AG09309 (cell line): ENCODE results near the gene CHCT1.

Experiments
- DNase-seq: peaks from one replicate; pipeline ENCODE4 v3.0.0-alpha.2; 2010; ENCODE audit warnings: low read depth
- H3K4me3 ChIP-seq: 2 replicates; pipeline ENCODE4 v1.5.1; 2011; ENCODE audit warnings: mild to moderate bottlenecking, low read depth, low read length, moderate library complexity; ENCODE audit not compliant: control insufficient read depth
- CTCF ChIP-seq: IDR thresholded peaks from 2 replicates; pipeline ENCODE4 v1.5.1; 2011; ENCODE audit warnings: mild to moderate bottlenecking, low read depth, low read length, inconsistent platforms; ENCODE audit not compliant: insufficient read depth, control insufficient read depth; ENCODE audit errors: missing control alignments

The CHCT1 gene

DNA sequence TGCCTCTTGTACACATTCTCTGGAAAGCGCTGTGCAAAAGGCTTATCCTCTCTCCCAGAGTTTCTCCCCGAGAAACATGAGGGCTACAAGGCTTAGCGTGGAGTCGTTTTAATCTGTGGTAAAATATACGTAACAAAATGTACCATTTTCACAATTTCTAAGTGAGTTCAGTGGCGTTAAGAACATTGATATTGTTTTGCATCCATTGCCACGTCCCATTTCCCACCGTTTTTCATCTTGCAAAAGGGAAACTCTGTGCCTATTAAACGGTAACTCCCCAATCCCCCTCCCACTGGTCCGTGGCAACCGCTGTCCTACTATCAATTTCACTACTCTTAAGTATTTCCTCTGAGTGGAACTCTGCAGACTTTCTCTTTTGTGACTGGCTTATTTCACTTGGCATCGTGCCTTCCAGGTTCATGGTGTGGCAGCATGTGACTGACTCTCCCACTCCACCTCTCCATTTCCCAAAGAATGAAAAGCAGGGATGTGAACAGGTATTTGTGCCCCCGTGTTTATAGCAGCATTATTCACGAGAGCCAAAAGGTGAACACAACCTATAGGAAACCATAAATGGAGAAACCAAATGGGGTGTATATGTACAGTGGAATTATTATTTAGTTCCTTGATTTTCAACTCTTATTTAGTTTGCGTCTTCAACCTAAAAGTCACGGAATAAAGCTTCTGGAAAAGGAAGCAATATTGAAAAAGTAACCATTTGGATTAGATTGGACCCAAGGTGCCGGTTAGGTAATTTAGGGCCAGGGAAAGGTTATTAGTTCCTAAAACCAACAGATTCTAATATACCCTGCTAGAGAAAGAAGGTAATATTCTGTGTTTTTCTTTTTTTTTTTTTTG is 29.2 kb upstream of the CHCT1 start:
- TF ChIP-seq CTCF: no peak
- DNase-seq: no peak
- H3K4me3 ChIP-seq: peak overlapping the region; percentile 94

- DNase-seq: no peak
- H3K4me3 ChIP-seq: no peak overlapping the region
- TF ChIP-seq CTCF: no peak
These were observed 28.2 kb upstream of the CHCT1 start for GRCh38 chr17:60393840-60394723.

DNA sequence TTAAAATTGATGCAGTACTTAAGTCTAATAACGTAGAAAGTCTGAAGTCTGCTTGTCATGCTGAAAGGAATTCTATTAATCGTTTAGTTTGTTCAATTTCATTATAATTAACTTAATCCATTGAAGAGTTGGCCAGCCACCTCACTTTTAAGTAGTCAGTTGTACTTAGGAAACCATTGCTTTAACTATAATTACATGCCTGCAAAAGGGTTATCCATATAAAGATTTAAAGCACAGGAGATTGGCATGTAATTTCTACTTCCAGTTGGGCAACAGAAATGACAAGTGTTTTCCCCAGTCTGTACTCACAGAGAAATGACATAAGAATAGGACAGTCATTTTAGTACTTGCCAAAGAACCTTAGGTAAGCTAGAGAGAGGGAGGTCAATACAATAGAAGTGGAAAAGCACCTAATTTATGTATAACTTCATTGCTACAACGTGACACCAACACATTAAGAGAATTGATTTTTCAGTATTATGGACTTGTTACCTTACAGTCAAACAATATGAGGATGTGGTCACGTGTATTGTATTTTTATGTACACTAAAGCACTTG is 26.7 kb upstream of the CHCT1 start:
- TF ChIP-seq CTCF: no peak
- no peak for DNase-seq

DNA sequence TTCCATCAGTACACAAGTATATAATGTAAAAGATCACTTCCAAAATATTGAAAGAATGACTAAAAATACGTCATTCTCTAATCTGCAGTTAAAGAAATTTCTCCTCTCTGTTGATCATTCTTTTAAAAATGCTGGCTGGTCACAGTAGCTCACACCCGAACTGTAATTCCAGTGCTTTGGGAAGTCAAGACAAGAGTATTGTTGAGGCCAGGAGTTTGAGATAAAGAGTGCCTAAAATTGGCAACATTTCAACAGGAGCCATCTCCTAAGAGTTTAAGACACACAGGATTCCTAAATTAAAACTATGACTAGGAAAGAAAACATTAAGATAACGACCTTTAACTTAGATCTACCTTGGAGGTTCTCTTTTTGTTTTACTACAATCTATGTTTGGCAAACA is 25.9 kb upstream of the CHCT1 start:
- no peak for TF ChIP-seq CTCF
- DNase-seq: no peak
- no peak overlapping the region for H3K4me3 ChIP-seq

More for the DNA sequence above, 26.7 kb upstream of the CHCT1 start:
- no peak overlapping the region for H3K4me3 ChIP-seq

- H3K4me3 ChIP-seq: no peak overlapping the region
- no peak for DNase-seq
- TF ChIP-seq CTCF: no peak
These were observed 23.9 kb upstream of the CHCT1 start for GRCh38 chr17:60398227-60398959.

DNA sequence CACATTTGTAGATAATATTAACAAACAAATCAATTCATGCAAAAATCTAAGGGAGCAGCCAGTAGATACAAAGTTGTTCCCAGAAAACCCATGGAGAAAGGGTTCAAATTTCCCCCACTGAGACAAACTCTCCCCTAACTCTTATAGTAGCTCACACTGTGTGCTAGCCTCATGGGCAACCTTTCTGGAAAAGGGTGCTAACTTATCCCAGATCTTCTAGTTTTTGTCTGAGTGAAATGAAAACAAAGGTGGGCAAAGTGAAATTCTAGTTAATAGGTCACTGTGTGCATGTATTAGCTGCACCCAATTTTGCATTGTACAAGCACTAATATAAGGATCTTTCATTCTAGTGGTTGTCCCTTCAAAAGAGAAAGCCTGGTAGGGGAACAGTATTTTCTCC is 20.5 kb upstream of the CHCT1 start:
- TF ChIP-seq CTCF: no peak
- no peak for DNase-seq
- H3K4me3 ChIP-seq: no peak overlapping the region
